A375 (cell line): ENCODE measurements around the gene OR51I2. TPM values are rescaled to one million over a fixed set of nuclear protein-coding genes. Genes with fewer than 3 reads are reported as not detected.

Source experiments
- total RNA-seq: library from RNA; depleted of rRNA; stranded (reverse); fragments of >200 nt; shearing (Covaris generic); gene quantifications from 2 replicates; pipeline ENCODE4 v1.2.3, GENCODE V29; 2014; rRNA removed

Gene OR51I2
- total RNA-seq: not detected in 2 replicates

DNA sequence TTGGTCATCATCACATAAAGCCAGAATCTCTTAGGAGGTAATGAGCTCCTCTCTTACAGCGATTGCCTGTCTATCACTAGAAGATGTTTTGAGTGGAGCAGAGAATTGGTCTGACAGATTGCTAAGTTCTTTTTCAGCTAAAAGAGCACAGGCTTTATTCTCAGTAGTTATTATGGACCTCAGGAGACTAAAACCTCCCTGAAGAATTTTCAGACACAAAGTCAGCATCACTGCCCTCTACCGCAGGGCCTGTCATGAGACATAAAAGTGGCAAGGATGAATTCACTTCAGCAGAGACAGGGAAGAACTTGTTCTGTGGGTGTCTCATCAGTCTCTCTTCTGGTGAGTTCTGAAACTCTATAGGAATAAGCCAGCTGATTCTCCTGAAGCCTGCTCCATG is at the start of gene OR51I2:
Gene OR51I2, plus strand, starts transcription at position 301 of the 400 bp plus-strand sequence. CDS start 4,166 bp downstream, outside the sequence.

GRCh38 chr11:5421811-5422210 is 27.3 kb upstream of the OR51I2 start, which contains the start of gene OR51Q1:
Gene OR51Q1, plus strand, starts transcription at chr11:5422111. Its CDS starts 90 bp downstream, at chr11:5422201.

GRCh38 chr11:5441414-5441813 is 7.7 kb upstream of the OR51I2 start, which contains the start of gene OR51I1:
Gene OR51I1, minus strand, starts transcription at chr11:5441514. Its CDS starts 0 bp downstream, at chr11:5441514.

DNA sequence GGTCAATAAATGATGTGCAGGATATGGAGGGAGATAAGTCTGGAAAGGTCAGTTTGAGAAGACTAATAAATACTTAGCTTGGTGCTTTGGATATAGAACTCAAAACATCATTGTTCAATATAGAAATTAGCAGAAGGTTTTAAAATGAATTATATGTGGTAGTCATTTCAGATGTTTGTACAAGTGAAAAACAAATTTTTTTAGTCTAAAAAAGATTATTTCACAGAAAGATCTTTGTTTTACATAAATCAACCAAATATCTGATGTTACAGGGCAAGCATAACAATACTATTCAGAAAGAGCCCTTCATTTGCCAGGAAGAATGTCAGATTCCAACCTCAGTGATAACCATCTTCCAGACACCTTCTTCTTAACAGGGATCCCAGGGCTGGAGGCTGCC is 39.3 kb downstream of the OR51I2 start, which contains the start of gene OR52D1:
Gene OR52D1, plus strand, starts transcription at position 301 of the 400 bp plus-strand sequence. Its CDS starts 22 bp downstream, at position 323.

Other genes starting within 250 kb of the OR51I2 start
- gene OR51V1, start 248.6 kb upstream of the OR51I2 start, total RNA-seq: not detected in 2 replicates
- not detected in 2 replicates for gene HBB, start 222.3 kb upstream of the OR51I2 start, total RNA-seq
- gene HBD, start 214.8 kb upstream of the OR51I2 start, total RNA-seq: not detected in 2 replicates
- gene HBG1, start 199.5 kb upstream of the OR51I2 start, total RNA-seq: not detected in 2 replicates
- gene HBG2, start 194.5 kb upstream of the OR51I2 start, total RNA-seq: 2.7 and 3.2 TPM in 2 replicates
- 40.6 and 51.6 TPM in 2 replicates for gene HBE1, start 179.4 kb upstream of the OR51I2 start, total RNA-seq
- 4.0 and 7.5 TPM in 2 replicates for gene OR51B4, start 147.4 kb upstream of the OR51I2 start, total RNA-seq
- 0.85 and 1.4 TPM in 2 replicates for gene OR51B2, start 125.0 kb upstream of the OR51I2 start, total RNA-seq
- 15.1 and 23.2 TPM in 2 replicates for gene OR51B5, start 105.8 kb upstream of the OR51I2 start, total RNA-seq
- gene OR51B6, start 97.8 kb upstream of the OR51I2 start, total RNA-seq: not detected in 2 replicates
- gene OR51M1, start 65.5 kb upstream of the OR51I2 start, total RNA-seq: not detected in 2 replicates
- not detected in 2 replicates for gene OR51Q1, start 27.2 kb upstream of the OR51I2 start, total RNA-seq
- gene OR51I1, start 7.8 kb upstream of the OR51I2 start, total RNA-seq: 0.57 and 1.0 TPM in 2 replicates
- 0.13 TPM in 1 of 2 replicates, not detected in the other for gene OR52D1, start 39.4 kb downstream of the OR51I2 start, total RNA-seq
- not detected in 2 replicates for gene UBQLN3, start 60.6 kb downstream of the OR51I2 start, total RNA-seq
- gene UBQLNL, start 67.4 kb downstream of the OR51I2 start, total RNA-seq: not detected in 2 replicates
- not detected in 2 replicates for gene OR52H1, start 99.2 kb downstream of the OR51I2 start, total RNA-seq
- not detected in 2 replicates for gene OR52B6, start 131.6 kb downstream of the OR51I2 start, total RNA-seq
- gene TRIM6, start 147.3 kb downstream of the OR51I2 start, total RNA-seq: 1.9 and 3.4 TPM in 2 replicates
- gene TRIM34, start 175.7 kb downstream of the OR51I2 start, total RNA-seq: 2.4 and 5.0 TPM in 2 replicates
- gene TRIM5, start 235.8 kb downstream of the OR51I2 start, total RNA-seq: 9.8 and 11.9 TPM in 2 replicates
- 1.3 and 1.7 TPM in 2 replicates for gene TRIM22, start 240.5 kb downstream of the OR51I2 start, total RNA-seq